Smooth muscle cell (in vitro differentiated cells): ENCODE results near the gene HMG20B. TPM values are rescaled to one million over a fixed set of nuclear protein-coding genes. Genes with fewer than 3 reads are reported as not detected.

ENCODE experiments used
- DNase-seq: peaks from one replicate; lab custom pipeline; 2025; ENCODE audit not compliant: unreplicated experiment; lab: John Stamatoyannopoulos, UW
- H2AFZ ChIP-seq: fragments of 200-600 bp; sonication (generic); 2 replicates; pipeline ENCODE4 v1.6.0; 2016; ENCODE audit warnings: antibody characterized with exemption, low read depth, mild to moderate bottlenecking
- H3F3A ChIP-seq: fragments of 200-600 bp; sonication (generic); 2 replicates; pipeline ENCODE4 v1.6.0; 2017; ENCODE audit warnings: antibody characterized with exemption, low read depth
- H3K27ac ChIP-seq: fragments of 200-600 bp; sonication (generic); 2 replicates; pipeline ENCODE4 v1.5.1; 2016; ENCODE audit warnings: low read depth, mild to moderate bottlenecking
- H3K27me3 ChIP-seq: fragments of 200-600 bp; sonication (generic); 2 replicates; pipeline ENCODE4 v1.6.1; 2016; ENCODE audit warnings: low read depth, mild to moderate bottlenecking
- H3K36me3 ChIP-seq: fragments of 200-600 bp; sonication (generic); 2 replicates; pipeline ENCODE4 v1.5.1; 2016; ENCODE audit warnings: low read depth
- H3K4me1 ChIP-seq: fragments of 200-600 bp; sonication (generic); 2 replicates; pipeline ENCODE4 v1.5.1; 2016; ENCODE audit warnings: low read depth
- H3K4me2 ChIP-seq: fragments of 200-600 bp; sonication (generic); 2 replicates; pipeline ENCODE4 v1.6.0; 2016; ENCODE audit warnings: mild to moderate bottlenecking
- H3K4me3 ChIP-seq: fragments of 200-600 bp; sonication (generic); 2 replicates; pipeline ENCODE4 v1.5.1; 2016; ENCODE audit warnings: mild to moderate bottlenecking
- H3K79me2 ChIP-seq: fragments of 200-600 bp; sonication (generic); 2 replicates; pipeline ENCODE4 v1.6.0; 2016; ENCODE audit warnings: low read depth, mild to moderate bottlenecking
- H3K9ac ChIP-seq: fragments of 200-600 bp; sonication (generic); 2 replicates; pipeline ENCODE4 v1.6.0; 2016; ENCODE audit warnings: low read depth
- H3K9me3 ChIP-seq: fragments of 200-600 bp; sonication (generic); replicated peaks from 2 replicates; pipeline ENCODE4 v1.5.1; 2016; ENCODE audit warnings: low read depth
- H4K20me1 ChIP-seq: fragments of 200-600 bp; sonication (generic); 2 replicates; pipeline ENCODE4 v1.6.0; 2016; ENCODE audit warnings: low read depth
- CTCF ChIP-seq: fragments of 200-600 bp; sonication (generic); IDR thresholded peaks from 2 replicates; pipeline ENCODE4 v1.5.1; 2017; ENCODE audit warnings: borderline replicate concordance, mild to moderate bottlenecking, antibody characterized with exemption; ENCODE audit not compliant: insufficient read depth, poor library complexity, severe bottlenecking
- WGBS: methylation state at CpG from one replicate; pipeline ENCODE4 v1.1.7; 2016; ENCODE audit warnings: low lambda C conversion rate; 5-methylcytosine and 5-hydroxymethylcytosine counted together
- polyA plus RNA-seq: library from polyadenylated mRNA; unstranded; fragments of >200 nt; fragmentation: Nextera tagmentation; extraction: Ambion mirVana; gene quantifications from 2 replicates; pipeline ENCODE4 v1.2.1, GENCODE V29; 2016
- total RNA-seq: library from RNA; depleted of rRNA; stranded (reverse); fragments of >200 nt; gene quantifications from 2 replicates; pipeline ENCODE4 v1.2.3, GENCODE V29; 2014

Gene HMG20B
- total and polyA plus RNA-seq, 2 experiments from 2014 or later = 109 to 120 TPM

DNA sequence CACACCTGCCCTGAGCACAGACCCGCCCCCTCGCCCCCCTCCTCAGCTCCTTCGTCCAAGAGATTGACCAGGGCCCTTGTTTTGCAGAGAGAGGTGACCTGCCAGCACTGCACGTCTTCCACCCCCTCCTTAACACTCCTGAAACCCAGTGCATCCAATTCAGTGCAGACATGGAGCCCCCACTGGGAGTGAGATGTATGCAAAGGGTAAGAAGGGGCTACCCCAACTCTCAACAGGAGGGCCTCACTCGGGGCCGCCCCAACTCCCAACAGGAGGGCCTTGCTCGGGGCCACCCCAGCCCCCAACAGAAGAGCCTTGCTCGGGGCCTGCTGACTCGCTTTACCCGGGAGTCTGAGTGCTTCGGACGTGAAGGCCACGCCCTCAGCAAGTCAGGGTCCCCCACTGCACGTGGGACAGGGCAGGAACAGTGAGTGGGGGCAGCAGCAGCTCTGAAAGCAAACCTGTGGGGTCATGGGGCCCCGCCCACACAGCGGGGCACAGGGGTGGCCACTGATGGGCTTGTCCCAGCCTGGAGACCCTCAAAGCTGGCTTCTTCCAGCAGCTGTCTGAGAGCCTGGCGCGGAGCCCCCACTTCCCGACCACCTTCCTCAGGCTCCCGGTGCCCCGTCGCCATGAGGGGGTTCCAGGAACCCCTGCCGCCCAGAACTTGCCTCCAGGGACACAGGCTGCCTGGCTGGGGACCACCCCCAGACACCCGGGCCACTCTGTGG lies 48.2 kb downstream of the HMG20B start:
- Histone ChIP-seq H3K9me3 (no peaks in the 10 kb centered on the region), H3K27ac (no peak overlapping the region), H3F3A (no peaks in the 10 kb centered on the region), H3K9ac (no peak overlapping the region), H3K27me3 (no peaks in the 10 kb centered on the region), H2AFZ (no peak overlapping the region), H3K4me3 (no peak overlapping the region), H3K36me3 (no peaks in the 10 kb centered on the region), H3K79me2 (peaks cover 21% of the 10 kb centered on the region), H4K20me1 (peaks cover 14% of the 10 kb centered on the region), H3K4me2 (no peak overlapping the region), H3K4me1 (peaks cover 9% of the 10 kb centered on the region)
- 96% methylated on average over 22 of the region's 24 CpGs for WGBS
- TF ChIP-seq CTCF = no peak
- DNase-seq = no peak

DNA sequence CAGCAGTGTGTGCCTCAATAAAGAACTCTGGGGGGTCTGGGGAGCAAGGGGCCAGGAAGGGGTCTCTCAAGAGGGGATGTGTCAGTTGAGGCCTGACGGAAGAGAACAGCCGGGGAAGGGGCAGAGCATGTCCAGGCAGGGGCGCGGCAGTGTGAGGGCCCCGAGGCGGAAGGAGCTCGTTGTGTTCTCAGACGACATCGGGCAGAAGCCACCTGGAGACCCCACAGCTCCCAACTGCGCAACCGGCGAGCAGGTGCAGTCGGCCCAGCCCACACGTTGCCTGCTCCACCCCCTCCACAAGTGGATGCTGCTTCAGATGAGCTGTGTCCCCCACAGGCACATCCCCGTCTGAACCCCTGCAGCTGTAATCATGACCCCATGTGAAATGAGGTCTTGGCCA lies 48.9 kb downstream of the HMG20B start:
- TF ChIP-seq CTCF = no peak
- peaks cover 9% of the 10 kb centered on the region for H3K4me1 ChIP-seq
- no peak overlapping the region for H3K9ac ChIP-seq
- no peak overlapping the region for H2AFZ ChIP-seq
- no peak overlapping the region for H3K4me2 ChIP-seq
- WGBS = 98% methylated on average over 7 of the region's 15 CpGs
- no peaks in the 10 kb centered on the region for H3K36me3 ChIP-seq
- H4K20me1 ChIP-seq = peaks cover 17% of the 10 kb centered on the region
- H3K79me2 ChIP-seq = peaks cover 26% of the 10 kb centered on the region
- H3K4me3 ChIP-seq = no peak overlapping the region
- H3K9me3 ChIP-seq = no peaks in the 10 kb centered on the region
- no peaks in the 10 kb centered on the region for H3K27me3 ChIP-seq
- no peaks in the 10 kb centered on the region for H3F3A ChIP-seq
- no peak overlapping the region for H3K27ac ChIP-seq
- no peak for DNase-seq

GRCh38 chr19:3622224-3622623 lies 49.5 kb downstream of the HMG20B start:
- no peak for DNase-seq
- no peak overlapping the region for H2AFZ ChIP-seq
- WGBS = 92% methylated on average over 12 of the region's 12 CpGs
- H3K79me2 ChIP-seq = peaks cover 26% of the 10 kb centered on the region
- no peak for TF ChIP-seq CTCF
- peaks cover 17% of the 10 kb centered on the region for H4K20me1 ChIP-seq
- H3F3A ChIP-seq = no peaks in the 10 kb centered on the region
- peaks cover 9% of the 10 kb centered on the region for H3K4me1 ChIP-seq
- no peaks in the 10 kb centered on the region for H3K9me3 ChIP-seq
- H3K27ac ChIP-seq = no peak overlapping the region
- no peak overlapping the region for H3K9ac ChIP-seq
- H3K27me3 ChIP-seq = no peaks in the 10 kb centered on the region
- H3K36me3 ChIP-seq = no peaks in the 10 kb centered on the region
- no peak overlapping the region for H3K4me2 ChIP-seq
- H3K4me3 ChIP-seq = no peak overlapping the region

DNA sequence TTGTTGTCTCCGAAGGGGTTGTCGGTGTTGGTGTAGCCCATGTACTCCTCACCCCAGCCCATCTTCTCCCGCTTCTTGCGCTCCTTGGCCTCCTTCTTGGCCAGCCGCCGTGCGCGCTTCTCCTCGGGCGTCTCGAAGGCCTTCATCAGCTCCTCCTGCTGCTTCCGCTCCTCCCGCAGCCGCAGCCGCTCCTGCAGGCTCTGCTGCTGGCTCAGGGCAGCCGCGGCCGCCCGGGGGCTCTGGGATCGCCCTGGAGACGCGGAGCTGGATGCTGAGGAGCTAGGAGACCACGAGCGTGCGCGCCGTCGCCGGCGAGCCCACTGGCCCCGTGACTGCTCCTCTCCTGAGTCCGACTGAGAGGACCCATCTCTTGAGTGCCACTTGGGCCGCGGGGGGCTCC lies 51.0 kb downstream of the HMG20B start:
- no peak overlapping the region for H3K27ac ChIP-seq
- no peaks in the 10 kb centered on the region for H3K27me3 ChIP-seq
- TF ChIP-seq CTCF = no peak
- H3F3A ChIP-seq = peaks cover 7% of the 10 kb centered on the region
- no peaks in the 10 kb centered on the region for H3K36me3 ChIP-seq
- H3K4me1 ChIP-seq = peaks cover 9% of the 10 kb centered on the region
- H3K9me3 ChIP-seq = no peaks in the 10 kb centered on the region
- no peak overlapping the region for H3K4me3 ChIP-seq
- H3K9ac ChIP-seq = no peak overlapping the region
- peaks cover 17% of the 10 kb centered on the region for H4K20me1 ChIP-seq
- 97% methylated on average over 32 of the region's 34 CpGs for WGBS
- H3K4me2 ChIP-seq = no peak overlapping the region
- H2AFZ ChIP-seq = no peak overlapping the region
- peaks cover 26% of the 10 kb centered on the region for H3K79me2 ChIP-seq
- no peak for DNase-seq
